Tibial nerve (tissue), 4 donors: ENCODE data around the gene LTF. TPM values are rescaled to one million over a fixed set of nuclear protein-coding genes. Genes with fewer than 3 reads are reported as not detected.
"Not testable (repeated sequence)": the region's sequence is repeated elsewhere in the genome, so short reads cannot be mapped to it uniquely, and the experiment has no call there.

Source experiments
- DNase-seq, 2 donors: peaks; one replicate each; pipeline ENCODE4 v3.0.0-alpha.2; 2019; ENCODE audit warnings: low spot score in 2 of 2
- H3K27ac ChIP-seq, 4 donors: fragments of 200-600 bp; sonication (generic) in 3 of 4; one replicate each; pipeline ENCODE4 v1.5.1; 2017 to 2019; ENCODE audit warnings: mild to moderate bottlenecking in 1 of 4
- H3K27me3 ChIP-seq, 2 donors: fragments of 200-600 bp; sonication (generic) in 1 of 2; one replicate each; pipeline versions ENCODE4 v1.5.1 to v1.6.0; 2017 to 2019
- H3K36me3 ChIP-seq, 3 donors: fragments of 200-600 bp; sonication (generic); one replicate each; pipeline ENCODE4 v1.5.1; 2018 to 2019
- H3K4me1 ChIP-seq, 4 donors: fragments of 200-600 bp; sonication (generic) in 3 of 4; one replicate each; pipeline ENCODE4 v1.5.1; 2017 to 2019
- H3K4me3 ChIP-seq, 4 donors: fragments of 200-600 bp; sonication (generic) in 3 of 4; one replicate each; pipeline ENCODE4 v1.5.1; 2017 to 2019; ENCODE audit warnings: mild to moderate bottlenecking in 1 of 4, moderate library complexity in 1 of 4
- H3K9me3 ChIP-seq, 4 donors: fragments of 200-600 bp; sonication (generic) in 3 of 4; one replicate each; pipeline ENCODE4 v1.5.1; 2017 to 2019
- CTCF ChIP-seq, 5 experiments: fragments of 200-600 bp in 3 of 5; fragments of 450-650 bp in 2 of 5; sonication (generic) in 3 of 5; IDR thresholded peaks; one replicate each; pipeline ENCODE4 v1.5.1; 2016 to 2019; ENCODE audit warnings: antibody characterized with exemption in 5 of 5, mild to moderate bottlenecking in 3 of 5, moderate library complexity in 2 of 5
- EP300 ChIP-seq, 2 donors: sonication (generic); formaldehyde crosslinking; IDR thresholded peaks; one replicate each; pipeline ENCODE4 v1.6.1; 2017; ENCODE audit warnings: antibody characterized with exemption in 2 of 2, mild to moderate bottlenecking in 1 of 2
- POLR2A ChIP-seq, 2 donors: fragments of 450-650 bp; IDR thresholded peaks; one replicate each; pipeline ENCODE4 v1.6.1; 2017; ENCODE audit warnings: antibody characterized with exemption in 2 of 2, mild to moderate bottlenecking in 2 of 2, moderate library complexity in 2 of 2
- WGBS, 2 donors: methylation state at CpG; one replicate each; pipeline ENCODE4 v1.1.5; 2018; 5-methylcytosine and 5-hydroxymethylcytosine counted together
- total RNA-seq, 4 donors: library from RNA; depleted of rRNA; stranded (reverse); fragments of >200 nt; gene quantifications; one replicate each; pipeline ENCODE4 v1.1.0, GENCODE V29; 2016

The LTF gene
- total RNA-seq, 4 donors from 2014 or later: 0.30 to 1.2 (median 0.42) TPM; not detected in 1

DNA sequence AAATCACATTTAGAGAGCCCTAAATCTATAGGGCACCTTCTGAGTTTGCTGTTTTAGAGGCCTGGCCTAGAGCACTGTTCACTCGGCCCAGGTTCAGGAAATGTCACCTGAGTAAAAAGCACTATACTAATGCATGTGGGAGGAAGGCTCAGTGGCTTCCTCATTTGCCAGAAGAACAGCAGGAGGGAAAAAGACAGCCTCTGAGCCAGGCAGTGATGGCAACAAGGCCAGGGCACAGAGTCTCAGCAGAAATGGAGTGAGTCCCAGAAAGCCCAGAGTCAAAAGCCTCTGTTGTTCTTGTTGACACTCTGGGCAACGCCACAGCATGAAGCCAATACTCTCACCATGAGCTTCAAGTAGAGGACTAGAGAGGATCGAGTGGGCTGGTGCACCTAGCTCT lies 25.9 kb downstream of the LTF start:
- Histone ChIP-seq H3K9me3 (no peaks in the 10 kb centered on the region), H3K27me3 (no peaks in the 10 kb centered on the region), H3K27ac (no peak overlapping the region), H3K4me3 (no peak overlapping the region), H3K4me1 (no peaks in the 10 kb centered on the region), H3K36me3 (no peaks in the 10 kb centered on the region)
- no peak for TF ChIP-seq POLR2A (IDR thresholded peaks at IDR 0.05)
- TF ChIP-seq CTCF (IDR thresholded peaks at IDR 0.05): no peak
- TF ChIP-seq EP300 (IDR thresholded peaks at IDR 0.05): no peak
- DNase-seq: no peak
- WGBS, 2 donors: 73 to 90% methylated on average over 3 of the region's 3 CpGs

- no peak overlapping the region for H3K4me3 ChIP-seq
- H3K9me3 ChIP-seq: peaks cover 0 to 16% (median 0%) of the 10 kb centered on the region in 4 donors
- H3K27me3 ChIP-seq: no peaks in the 10 kb centered on the region
- H3K36me3 ChIP-seq: no peaks in the 10 kb centered on the region
- H3K27ac ChIP-seq: no peak overlapping the region
- H3K4me1 ChIP-seq: no peaks in the 10 kb centered on the region
- DNase-seq: no peak
- TF ChIP-seq EP300 (IDR thresholded peaks at IDR 0.05) (no peak), CTCF (IDR thresholded peaks at IDR 0.05) (no peak), POLR2A (IDR thresholded peaks at IDR 0.05) (no peak)
- WGBS, 2 donors: 77 to 92% methylated on average over 3 of the region's 3 CpGs
Observed at GRCh38 chr3:46435081-46435726, 29.5 kb downstream of the LTF start.

DNA sequence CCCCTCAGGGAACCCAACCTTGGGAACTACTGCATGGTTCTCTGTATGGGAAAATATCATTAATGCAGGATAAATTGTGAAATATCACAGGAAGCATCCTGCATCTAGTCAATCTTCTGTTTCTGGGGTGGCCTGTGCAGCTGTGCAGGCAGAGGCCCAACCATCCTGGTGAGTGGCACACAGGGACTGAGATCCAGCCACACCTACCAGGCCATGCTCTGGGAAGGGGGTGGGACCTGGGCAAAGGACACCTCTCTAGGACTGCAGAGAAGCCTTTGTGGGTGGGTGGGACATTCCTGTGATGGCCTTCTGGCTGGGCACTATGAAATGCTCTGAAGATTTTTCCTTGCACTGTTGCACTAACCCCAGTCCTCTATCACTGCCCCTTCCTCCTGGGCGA lies 30.9 kb downstream of the LTF start:
- no peak overlapping the region for H3K27ac ChIP-seq
- TF ChIP-seq POLR2A (IDR thresholded peaks at IDR 0.05) (no peak), EP300 (IDR thresholded peaks at IDR 0.05) (no peak), CTCF (IDR thresholded peaks at IDR 0.05) (no peak)
- WGBS, 2 donors: 69 to 93% methylated on average over 1 of the region's 1 CpG
- no peaks in the 10 kb centered on the region for H3K27me3 ChIP-seq
- no peak overlapping the region for H3K4me3 ChIP-seq
- peaks cover 0 to 16% (median 0%) of the 10 kb centered on the region in 4 donors for H3K9me3 ChIP-seq
- DNase-seq: no peak
- H3K36me3 ChIP-seq: no peaks in the 10 kb centered on the region
- H3K4me1 ChIP-seq: no peaks in the 10 kb centered on the region

GRCh38 chr3:46433118-46433517 lies 31.6 kb downstream of the LTF start:
- not testable (repeated sequence) for H3K27ac ChIP-seq, H3K4me3 ChIP-seq, H3K27me3 ChIP-seq, H3K4me1 ChIP-seq, DNase-seq, H3K36me3 ChIP-seq
- peaks cover 0 to 16% (median 0%) of the 10 kb centered on the region in 4 donors for H3K9me3 ChIP-seq
- 66 to 80% methylated on average over 4 of the region's 4 CpGs for WGBS, 2 donors

DNA sequence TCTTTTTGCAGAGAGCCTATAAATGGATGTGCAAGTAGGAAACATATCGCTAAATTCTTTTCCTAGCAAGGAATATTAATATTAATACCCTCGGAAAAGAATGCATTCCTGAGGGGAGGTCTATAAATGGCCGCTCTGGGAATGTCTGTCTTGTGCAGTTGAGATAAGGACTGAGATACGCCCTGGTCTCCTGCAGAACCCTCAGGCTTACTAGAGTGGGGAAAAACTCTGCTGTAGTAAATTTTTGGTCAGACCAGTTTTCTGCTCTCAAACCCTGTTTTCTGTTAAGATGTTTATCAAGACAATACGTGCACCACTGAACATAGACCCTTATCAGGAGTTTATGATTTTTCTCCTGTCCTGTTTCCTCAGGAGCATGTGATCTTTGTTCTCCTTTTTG lies 32.8 kb downstream of the LTF start:
- H3K4me3 ChIP-seq, H3K27ac ChIP-seq, DNase-seq, H3K27me3 ChIP-seq, H3K4me1 ChIP-seq, H3K36me3 ChIP-seq: not testable (repeated sequence)
- 89 to 97% methylated on average over 5 of the region's 5 CpGs for WGBS, 2 donors
- peaks cover 0 to 16% (median 0%) of the 10 kb centered on the region in 4 donors for H3K9me3 ChIP-seq

DNA sequence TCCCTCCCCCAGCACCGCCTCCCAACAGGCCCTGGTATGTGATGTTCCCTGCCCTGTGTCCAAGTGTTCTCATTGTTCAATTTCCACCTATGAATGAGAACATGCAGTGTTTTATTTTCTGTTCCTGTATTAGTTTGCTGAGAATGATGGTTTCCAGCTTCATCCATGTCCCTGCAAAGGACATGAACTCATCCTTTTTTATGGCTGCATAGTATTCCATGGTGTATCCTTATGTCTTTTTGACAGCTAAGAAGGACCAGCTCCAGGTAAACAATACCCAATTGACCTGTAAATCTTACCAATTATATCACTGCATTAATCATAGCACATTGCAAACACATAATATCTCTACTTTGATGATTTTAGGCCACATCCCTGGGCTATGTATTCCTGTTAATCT lies 33.8 kb downstream of the LTF start:
- not testable (repeated sequence) for DNase-seq, H3K27ac ChIP-seq, H3K27me3 ChIP-seq, H3K4me1 ChIP-seq, H3K4me3 ChIP-seq, H3K36me3 ChIP-seq
- peaks cover 0 to 16% (median 0%) of the 10 kb centered on the region in 4 donors for H3K9me3 ChIP-seq
- 93 to 94% methylated on average over 1 of the region's 1 CpG for WGBS, 2 donors

DNA sequence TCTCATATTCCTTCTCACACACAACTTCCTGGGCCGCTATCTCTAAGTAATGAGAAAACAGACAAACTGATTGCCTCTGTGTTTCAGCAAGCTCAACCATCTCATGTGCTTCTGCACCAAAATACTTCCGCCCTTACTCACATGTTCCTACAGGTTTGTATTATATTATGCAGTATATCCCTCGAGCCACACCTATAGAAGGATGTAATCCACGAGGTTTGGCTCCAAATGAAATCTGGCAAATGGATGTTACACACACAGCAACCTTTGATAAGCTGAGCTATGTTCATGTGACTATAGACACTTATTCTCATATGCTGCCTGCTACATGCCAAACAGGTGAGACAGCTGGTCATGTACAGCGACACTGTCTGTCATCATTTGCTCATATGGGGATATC lies 35.0 kb downstream of the LTF start:
- DNase-seq: no peak

More for the DNA sequence above, 35.0 kb downstream of the LTF start:
- Histone ChIP-seq H3K4me3 (no peak overlapping the region), H3K27me3 (no peaks in the 10 kb centered on the region), H3K4me1 (no peaks in the 10 kb centered on the region), H3K9me3 (peaks cover 0 to 16% (median 0%) of the 10 kb centered on the region in 4 donors), H3K36me3 (no peaks in the 10 kb centered on the region), H3K27ac (no peak overlapping the region)
- WGBS, 2 donors: 76 to 84% methylated on average over 5 of the region's 5 CpGs
- TF ChIP-seq CTCF (IDR thresholded peaks at IDR 0.05) (no peak), EP300 (IDR thresholded peaks at IDR 0.05) (no peak), POLR2A (IDR thresholded peaks at IDR 0.05) (no peak)
